GM06990 (cell line): ENCODE measurements around the gene OR10D3.
"Not testable (repeated sequence)": the region's sequence is repeated elsewhere in the genome, so short reads cannot be mapped to it uniquely, and the experiment has no call there.

Source experiments
- DNase-seq: peaks from one replicate; pipeline ENCODE4 v3.0.0-alpha.2; 2011; ENCODE audit not compliant: insufficient read length; ENCODE audit errors: extremely low read depth
- H3K27me3 ChIP-seq: replicated peaks from 2 replicates; pipeline ENCODE4 v1.6.0; 2011; ENCODE audit warnings: low read length; ENCODE audit not compliant: control insufficient read depth, insufficient read depth
- H3K36me3 ChIP-seq: 2 replicates; pipeline ENCODE4 v1.5.1; 2011; ENCODE audit warnings: low read length; ENCODE audit not compliant: control insufficient read depth, insufficient read depth
- H3K4me3 ChIP-seq: replicated peaks from 2 replicates; pipeline ENCODE4 v1.5.1; 2011; ENCODE audit warnings: low read depth, mild to moderate bottlenecking, control low read depth, low read length
- CTCF ChIP-seq: IDR thresholded peaks from 2 replicates; pipeline ENCODE4 v1.5.1; 2011; ENCODE audit warnings: low read length, control low read depth, mild to moderate bottlenecking, inconsistent platforms; ENCODE audit not compliant: insufficient read depth, poor library complexity, severe bottlenecking

The OR10D3 gene

GRCh38 chr11:124209824-124210357, 26.7 kb downstream of the OR10D3 start:
- no peak for TF ChIP-seq CTCF
- H3K36me3 ChIP-seq, result no peaks in the 10 kb centered on the region
- H3K4me3 ChIP-seq, result no peak overlapping the region
- no peaks in the 10 kb centered on the region for H3K27me3 ChIP-seq
- no peak for DNase-seq

GRCh38 chr11:124210421-124210820, 27.3 kb downstream of the OR10D3 start:
- no peak overlapping the region for H3K4me3 ChIP-seq
- H3K36me3 ChIP-seq, result no peaks in the 10 kb centered on the region
- TF ChIP-seq CTCF, result no peak
- H3K27me3 ChIP-seq, result no peaks in the 10 kb centered on the region
- DNase-seq, result no peak

- no peak for TF ChIP-seq CTCF
- H3K4me3 ChIP-seq, result no peak overlapping the region
- no peaks in the 10 kb centered on the region for H3K27me3 ChIP-seq
- no peak for DNase-seq
- no peaks in the 10 kb centered on the region for H3K36me3 ChIP-seq
These were observed 28.2 kb downstream of the OR10D3 start for GRCh38 chr11:124211321-124211720.

- Histone ChIP-seq H3K4me3 (no peak overlapping the region), H3K36me3 (no peaks in the 10 kb centered on the region), H3K27me3 (no peaks in the 10 kb centered on the region)
- DNase-seq, result no peak
- TF ChIP-seq CTCF, result no peak
These were observed 30.9 kb downstream of the OR10D3 start for GRCh38 chr11:124214027-124214426.

- TF ChIP-seq CTCF, result no peak
- DNase-seq, result no peak
- H3K27me3 ChIP-seq, result no peaks in the 10 kb centered on the region
- H3K4me3 ChIP-seq, result no peak overlapping the region
- H3K36me3 ChIP-seq, result no peaks in the 10 kb centered on the region
These were observed 36.0 kb downstream of the OR10D3 start for GRCh38 chr11:124219126-124219525.

- DNase-seq, result no peak
These were observed 39.3 kb downstream of the OR10D3 start for GRCh38 chr11:124222407-124222806.

GRCh38 chr11:124224618-124225423, 41.7 kb downstream of the OR10D3 start:
- H3K4me3 ChIP-seq, DNase-seq, H3K36me3 ChIP-seq, H3K27me3 ChIP-seq: not testable (repeated sequence)

More at GRCh38 chr11:124222407-124222806, 39.3 kb downstream of the OR10D3 start:
- no peak for TF ChIP-seq CTCF
- Histone ChIP-seq H3K4me3 (no peak overlapping the region), H3K27me3 (no peaks in the 10 kb centered on the region), H3K36me3 (no peaks in the 10 kb centered on the region)
